K562 (cell line): ENCODE results near the gene WDR27. TPM values are rescaled to one million over a fixed set of nuclear protein-coding genes. Genes with fewer than 3 reads are reported as not detected.

Experiments
- ATAC-seq: fragments of 200-7000 bp; cut with Tn5 transposase; 3 replicates; pipeline ENCODE4 v1.9.1; 2020; ENCODE audit warnings: moderate library complexity
- BruUV-seq: library from RNA; stranded (reverse); fragments of 400-500 nt; replicated peaks from 2 replicates; lab custom pipeline; 2021; lab: Mats Ljungman, UMichigan
- CTCF ChIA-PET: fragments of 300-600 bp; formaldehyde crosslinking; extraction: SDS; loops from one replicate; lab custom pipeline; 2021; ENCODE audit warnings: low intra/inter-chr PET ratio; lab: Yijun Ruan, JAX
- POLR2A ChIA-PET: fragments of 300-600, 350-650 bp; sonication (Branson Sonifier 250); formaldehyde crosslinking; extraction: SDS; loops from one replicate; lab custom pipeline; 2021; ENCODE audit warnings: antibody characterized with exemption, inconsistent platforms; lab: Yijun Ruan, JAX
- DNase-seq, 4 experiments: peaks; one replicate each; pipeline versions ENCODE4 v3.0.0 to v3.0.0-alpha.2; 2011 to 2018; ENCODE audit warnings: low spot score in 3 of 4, mixed read lengths in 3 of 4; ENCODE audit errors: extremely low read depth in 1 of 4
- FAIRE-seq: peaks from 2 replicates; lab custom pipeline; 2011; peaks lifted over from hg19 to GRCh38; lab: Jason Lieb, UNC
- H2AFZ ChIP-seq: 2 replicates; pipeline ENCODE4 v1.6.0; 2011; ENCODE audit warnings: low read depth, low read length, control low read depth, inconsistent platforms
- H3K27ac ChIP-seq: fragments of 200-600 bp; 3 replicates; pipeline ENCODE4 v1.8.0; 2011; ENCODE audit warnings: low read depth, mild to moderate bottlenecking, control low read depth, inconsistent platforms, low read length, moderate library complexity, mixed read lengths; ENCODE audit errors: extremely low read depth
- H3K27me3 ChIP-seq, 2 experiments: fragments of 300-600 bp in 1 of 2; 2 replicates in 1 of 2; 3 replicates in 1 of 2; pipeline versions ENCODE4 v1.6.0 to v1.8.0; 2011; ENCODE audit warnings: inconsistent platforms in 2 of 2, low read length in 2 of 2, mild to moderate bottlenecking in 1 of 2, mixed read lengths in 1 of 2, moderate library complexity in 1 of 2; ENCODE audit not compliant: control insufficient read depth in 2 of 2, insufficient read depth in 2 of 2
- H3K36me3 ChIP-seq: fragments of 300-600 bp; 3 replicates; pipeline ENCODE4 v1.8.0; 2011; ENCODE audit warnings: mild to moderate bottlenecking, low read length, inconsistent platforms; ENCODE audit not compliant: control insufficient read depth, insufficient read depth
- H3K4me1 ChIP-seq, 2 experiments: fragments of 200-600 bp in 1 of 2; replicated peaks in 1 of 2; 2 replicates in 1 of 2; 3 replicates in 1 of 2; pipeline versions ENCODE4 v1.5.1 to v1.8.0; 2011; ENCODE audit warnings: inconsistent platforms in 2 of 2, low read length in 2 of 2, mild to moderate bottlenecking in 1 of 2, mixed read lengths in 1 of 2, moderate library complexity in 1 of 2; ENCODE audit not compliant: control insufficient read depth in 2 of 2, insufficient read depth in 2 of 2
- H3K4me2 ChIP-seq: 2 replicates; pipeline ENCODE4 v1.6.1; 2011; ENCODE audit warnings: low read length, control low read depth, inconsistent platforms, mixed read lengths; ENCODE audit not compliant: insufficient read depth
- H3K4me3 ChIP-seq: fragments of 200-600 bp; sonication (generic), shearing (Covaris generic); 2 replicates; pipeline ENCODE4 v1.5.1; 2016; ENCODE audit warnings: control low read depth, inconsistent platforms
- H3K79me2 ChIP-seq: fragments of 200-600 bp; 3 replicates; pipeline ENCODE4 v1.8.0; 2011; ENCODE audit warnings: low read length, inconsistent platforms; ENCODE audit not compliant: control insufficient read depth, insufficient read depth
- H3K9ac ChIP-seq, 2 experiments: 2 replicates each; pipeline versions ENCODE4 v1.6.0 to v1.6.1; 2011; ENCODE audit warnings: low read depth in 2 of 2, low read length in 2 of 2, control low read depth in 1 of 2, inconsistent platforms in 1 of 2, mild to moderate bottlenecking in 1 of 2, mixed read lengths in 1 of 2; ENCODE audit not compliant: insufficient read depth in 1 of 2
- H3K9me1 ChIP-seq: one replicate; pipeline ENCODE4 v1.6.0; 2011; ENCODE audit warnings: inconsistent platforms, mild to moderate bottlenecking, low read length, moderate library complexity; ENCODE audit not compliant: control insufficient read depth, insufficient read depth
- H3K9me3 ChIP-seq: replicated peaks from 2 replicates; pipeline ENCODE4 v1.5.1; 2011; ENCODE audit warnings: low read depth, low read length, inconsistent platforms; ENCODE audit not compliant: control insufficient read depth, insufficient read depth
- H4K20me1 ChIP-seq: replicated peaks from 2 replicates; pipeline ENCODE4 v1.6.1; 2011; ENCODE audit warnings: low read length, inconsistent platforms, mixed read lengths; ENCODE audit not compliant: control insufficient read depth, insufficient read depth
- ASH1L ChIP-seq: fragments of 450-650 bp; IDR thresholded peaks from 2 replicates; pipeline ENCODE4 v1.6.1; 2018; ENCODE audit warnings: borderline replicate concordance, mild to moderate bottlenecking, low read depth; ENCODE audit not compliant: partially characterized antibody
- CHCHD3 ChIP-seq: fragments of 250-450 bp; sonication (Bioruptor Pico); IDR thresholded peaks from 2 replicates; pipeline ENCODE4 v2.1.2; 2022; ENCODE audit warnings: mild to moderate bottlenecking
- E2F6 ChIP-seq, 2 experiments: IDR thresholded peaks; 2 replicates each; pipeline ENCODE4 v1.6.1; 2011; ENCODE audit warnings: borderline replicate concordance in 1 of 2, control low read depth in 1 of 2, low read depth in 1 of 2, low read length in 1 of 2, mild to moderate bottlenecking in 1 of 2, mixed read lengths in 1 of 2, moderate library complexity in 1 of 2; ENCODE audit not compliant: insufficient read depth in 1 of 2, insufficient read length in 1 of 2, poor library complexity in 1 of 2, severe bottlenecking in 1 of 2; ENCODE audit errors: extremely low read depth in 1 of 2
- FOSL1 ChIP-seq: fragments of 200-800 bp; sonication (Bioruptor generic); conservative IDR thresholded peaks from 2 replicates; pipeline ENCODE4 v1.6.1; 2016; ENCODE audit warnings: missing genetic modification characterization, missing compliant biosample characterization
- KAT2B ChIP-seq: IDR thresholded peaks from one replicate; pipeline ENCODE4 v1.6.1; 2012; ENCODE audit warnings: low read depth, mild to moderate bottlenecking, control low read depth, inconsistent platforms, low read length, moderate library complexity
- SMARCA5 ChIP-seq: fragments of 450-650 bp; IDR thresholded peaks from 2 replicates; pipeline ENCODE4 v1.6.1; 2016
- ZNF324 ChIP-seq: fragments of 250-450 bp; sonication (Bioruptor Pico); IDR thresholded peaks from 2 replicates; pipeline ENCODE4 v1.4.0; 2020; ENCODE audit warnings: mild to moderate bottlenecking
- ZNF395 ChIP-seq: fragments of 200-800 bp; sonication (Bioruptor generic); IDR thresholded peaks from 2 replicates; pipeline ENCODE4 v1.6.1; 2017; ENCODE audit warnings: missing genetic modification characterization, missing compliant biosample characterization
- WGBS: fragments of 100-300 bp; shearing (Covaris generic); methylation state at CpG from one replicate; pipeline ENCODE4 v1.1.6; 2016; ENCODE audit warnings: low coverage, mixed read lengths; ENCODE audit not compliant: insufficient coverage; ENCODE audit errors: missing lambda C conversion rate; 5-methylcytosine and 5-hydroxymethylcytosine counted together
- in situ Hi-C: fragments of 300-500 bp; cut with MboI; formaldehyde crosslinking; loops from 4 replicates; pipeline ENCODE4 v1.15.0; 2018; ENCODE audit warnings: inconsistent platforms, mixed read lengths
- intact Hi-C: fragments of 100-400 bp; cut with micrococcal nuclease; formaldehyde crosslinking; loops from 2 replicates; pipeline ENCODE4 v1.14.2; 2022
- polyA plus RNA-seq, 8 experiments: library from polyadenylated mRNA; depleted of rRNA in 4 of 8; stranded (reverse) in 5 of 8; unstranded in 3 of 8; fragments of >200 nt; fragmentation: Nextera tagmentation in 2 of 8; fragmentation: Illumina TruSeq in 1 of 8; extraction: Ambion mirVana in 2 of 8; extraction: Trizol in 1 of 8; gene quantifications; 2 replicates each; pipeline versions ENCODE4 v1.2.1 to v1.2.3, GENCODE V29; 2011 to 2014; ENCODE audit warnings: inconsistent platforms in 1 of 8, missing spikeins in 1 of 8
- total RNA-seq, 7 experiments: library from RNA; depleted of rRNA in 6 of 7; stranded (reverse); fragments of >200 nt in 6 of 7; fragmentation: Illumina TruSeq in 2 of 7; extraction: Trizol in 2 of 7; gene quantifications; 2 replicates each; pipeline versions ENCODE4 v1.2.1 to v1.2.3, GENCODE V29; 2011 to 2021; ENCODE audit warnings: low replicate concordance in 1 of 7

WDR27 gene
- total and polyA plus RNA-seq, 9 of the 15 experiments (the other 6 are each of a cell fraction or from before 2014, with no cell fraction given) = 4.3 to 77.2 (median 22.7) TPM

GRCh38 chr6:169501777-169502313 is 200.0 kb downstream of the WDR27 start:
- WGBS = 46% methylated on average over 32 of the region's 32 CpGs
- H3K4me2 ChIP-seq = no peak overlapping the region
- H3K79me2 ChIP-seq = no peaks in the 10 kb centered on the region
- H3K4me1 ChIP-seq = peaks cover 0 to 5% of the 10 kb centered on the region in 2 experiments; a peak in 1 of 5 replicates
- POLR2A ChIA-PET = no interaction called here
- intact Hi-C loops = no loop called here
- no peak for DNase-seq
- H3K9ac ChIP-seq = no peak overlapping the region
- no peak for FAIRE-seq
- BruUV-seq = no TSS peak
- CTCF ChIA-PET = no interaction called here
- H3K4me3 ChIP-seq = no peak overlapping the region
- no peak for ATAC-seq
- no peaks in the 10 kb centered on the region for H3K36me3 ChIP-seq
- H4K20me1 ChIP-seq = no peaks in the 10 kb centered on the region; the same call in 1 of the 2 replicates
- no peak overlapping the region for H2AFZ ChIP-seq
- no peak overlapping the region for H3K27ac ChIP-seq
- TF ChIP-seq KAT2B = no peak
- TF ChIP-seq CHCHD3 (CRISPR knock-in tag) = no peak
- peak in 1 of 2 experiments; percentile 29 for TF ChIP-seq E2F6 (IDR thresholded peaks at IDR 0.05; ENCODE audit: borderline replicate concordance in 1 of 2, extremely low read depth in 1 of 2, insufficient read depth in 1 of 2, insufficient read length in 1 of 2, low read depth in 1 of 2, low read length in 1 of 2, poor library complexity in 1 of 2, severe bottlenecking in 1 of 2)
- TF ChIP-seq ASH1L = no peak
- no peak for TF ChIP-seq FOSL1 (tag)
- TF ChIP-seq ZNF395 (CRISPR knock-in tag) = no peak
- TF ChIP-seq SMARCA5 = no peak
- TF ChIP-seq ZNF324 (CRISPR knock-in tag) = no peak
- no peaks in the 10 kb centered on the region for H3K9me3 ChIP-seq
- peaks cover 24 to 38% of the 10 kb centered on the region in 2 experiments; a peak in 4 of 5 replicates for H3K27me3 ChIP-seq
- H3K9me1 ChIP-seq = no peaks in the 10 kb centered on the region
- in situ Hi-C loops = loop anchor here (10.0 kb wide), 1 partner anchor 517 kb away; no protein-coding TSS in a partner anchor
